SU-DHL-6 (cell line): ENCODE measurements around the gene HGS.

Experiments used
- H2AFZ ChIP-seq: fragments of 200-600 bp; sonication (generic); 2 replicates; pipeline ENCODE4 v1.6.1; 2014; ENCODE audit warnings: low read depth, mild to moderate bottlenecking, moderate library complexity, mixed read lengths, antibody characterized with exemption, low read length; ENCODE audit not compliant: severe bottlenecking
- H3F3A ChIP-seq: fragments of 200-600 bp; shearing (Covaris generic); 2 replicates; pipeline ENCODE4 v1.6.0; 2016; ENCODE audit warnings: antibody characterized with exemption, mild to moderate bottlenecking; ENCODE audit not compliant: insufficient read depth
- H3K27ac ChIP-seq: fragments of 200-600 bp; sonication (generic); 2 replicates; pipeline ENCODE4 v1.5.1; 2016; ENCODE audit warnings: low read depth, mild to moderate bottlenecking, low read length, moderate library complexity, mixed read lengths
- H3K27me3 ChIP-seq: fragments of 200-600 bp; sonication (generic), shearing (Covaris generic); 2 replicates; pipeline ENCODE4 v1.6.0; 2014; ENCODE audit warnings: mild to moderate bottlenecking, low read length
- H3K36me3 ChIP-seq: fragments of 200-600 bp; sonication (generic); 2 replicates; pipeline ENCODE4 v1.6.1; 2014; ENCODE audit warnings: mild to moderate bottlenecking, low read length, mixed read lengths
- H3K4me2 ChIP-seq: fragments of 300-600, 200-600 bp; shearing (Covaris generic), sonication (generic); 2 replicates; pipeline ENCODE4 v1.6.0; 2014; ENCODE audit warnings: low read length, low read depth, mild to moderate bottlenecking; ENCODE audit not compliant: poor library complexity, severe bottlenecking
- H3K4me3 ChIP-seq: fragments of 200-600 bp; sonication (generic); 2 replicates; pipeline ENCODE4 v1.5.1; 2014; ENCODE audit warnings: antibody characterized with exemption, low read length, mild to moderate bottlenecking, mixed read lengths; ENCODE audit not compliant: insufficient read depth, poor library complexity, severe bottlenecking
- H3K79me2 ChIP-seq: fragments of 200-600 bp; sonication (generic); 2 replicates; pipeline ENCODE4 v1.6.1; 2014; ENCODE audit warnings: mild to moderate bottlenecking, low read length, moderate library complexity; ENCODE audit not compliant: insufficient read depth
- H3K9ac ChIP-seq: fragments of 200-600 bp; sonication (generic); 2 replicates; pipeline ENCODE4 v1.7.0; 2014; ENCODE audit warnings: mild to moderate bottlenecking, low read length
- H3K9me2 ChIP-seq: fragments of 200-600 bp; sonication (generic); replicated peaks from 2 replicates; pipeline ENCODE4 v1.6.1; 2014; ENCODE audit warnings: low read length; ENCODE audit not compliant: insufficient read depth
- H3K9me3 ChIP-seq: fragments of 200-600 bp; sonication (generic); 2 replicates; pipeline ENCODE4 v1.6.1; 2014; ENCODE audit warnings: low read length, mixed read lengths; ENCODE audit not compliant: insufficient read depth
- H4K20me1 ChIP-seq: fragments of 200-600 bp; sonication (generic); 2 replicates; pipeline ENCODE4 v1.6.1; 2014; ENCODE audit warnings: low read depth, mild to moderate bottlenecking, antibody characterized with exemption, low read length, moderate library complexity, mixed read lengths
- EZH2phosphoT487 ChIP-seq: fragments of 200-600 bp; sonication (generic), shearing (Covaris generic); conservative IDR thresholded peaks from 2 replicates; pipeline ENCODE4 v1.6.1; 2018; ENCODE audit warnings: mild to moderate bottlenecking, antibody characterized with exemption, low read length, moderate library complexity, mixed read lengths
- TF ChIP-seq, protein P1 (sequence below): fragments of 200-600 bp; sonication (generic); IDR thresholded peaks from one replicate; pipeline ENCODE4 v1.5.1; 2017; ENCODE audit warnings: antibody characterized with exemption, mild to moderate bottlenecking, low read length, moderate library complexity; ENCODE audit not compliant: insufficient read depth, poor library complexity, severe bottlenecking

Gene HGS

DNA sequence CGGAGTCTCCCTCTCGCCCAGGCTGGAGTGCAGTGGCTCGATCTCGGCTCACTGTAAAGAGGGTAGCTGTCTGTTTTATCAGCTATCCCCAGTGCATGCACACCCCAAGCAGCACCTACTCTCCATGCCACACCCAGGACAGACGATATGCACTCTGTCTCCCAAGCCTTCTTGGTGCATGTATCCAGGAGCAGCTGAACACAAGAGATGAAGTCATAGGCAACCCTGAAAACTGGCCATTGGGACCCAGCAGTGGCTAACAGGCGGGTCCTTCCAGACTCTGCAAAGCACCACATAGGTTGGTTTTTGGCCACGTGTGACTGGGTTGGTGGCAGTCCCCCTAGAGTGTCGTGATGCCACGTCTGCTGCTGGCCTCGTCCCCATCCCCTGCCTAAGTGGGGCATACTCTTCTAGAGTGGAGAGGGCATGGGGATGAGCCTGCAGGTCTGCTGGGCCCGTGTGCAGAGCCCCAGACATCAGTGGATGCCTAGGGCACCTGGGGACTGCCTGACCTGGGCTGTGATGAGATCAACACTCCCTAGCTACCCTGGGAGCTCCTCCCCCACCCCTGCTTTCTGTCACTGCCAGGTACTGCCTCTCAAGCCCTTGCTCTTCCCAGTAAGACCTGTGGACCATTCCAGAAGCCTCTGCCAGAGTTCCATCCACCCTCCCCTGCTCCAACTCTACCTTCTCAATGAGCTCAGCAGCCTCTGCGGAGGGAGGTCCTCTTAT is 36.8 kb upstream of the HGS start:
- Histone ChIP-seq H3F3A (no peaks in the 10 kb centered on the region), H3K9me2 (no peaks in the 10 kb centered on the region), H4K20me1 (no peaks in the 10 kb centered on the region), H3K4me3 (no peak overlapping the region), H3K9me3 (no peaks in the 10 kb centered on the region), H3K36me3 (no peaks in the 10 kb centered on the region), H3K9ac (no peak overlapping the region), H2AFZ (no peak overlapping the region), H3K4me2 (no peak overlapping the region), H3K27me3 (no peaks in the 10 kb centered on the region), H3K27ac (no peak overlapping the region), H3K79me2 (no peaks in the 10 kb centered on the region)
- no peak for TF ChIP-seq EZH2phosphoT487
- TF ChIP-seq, protein P1, sequence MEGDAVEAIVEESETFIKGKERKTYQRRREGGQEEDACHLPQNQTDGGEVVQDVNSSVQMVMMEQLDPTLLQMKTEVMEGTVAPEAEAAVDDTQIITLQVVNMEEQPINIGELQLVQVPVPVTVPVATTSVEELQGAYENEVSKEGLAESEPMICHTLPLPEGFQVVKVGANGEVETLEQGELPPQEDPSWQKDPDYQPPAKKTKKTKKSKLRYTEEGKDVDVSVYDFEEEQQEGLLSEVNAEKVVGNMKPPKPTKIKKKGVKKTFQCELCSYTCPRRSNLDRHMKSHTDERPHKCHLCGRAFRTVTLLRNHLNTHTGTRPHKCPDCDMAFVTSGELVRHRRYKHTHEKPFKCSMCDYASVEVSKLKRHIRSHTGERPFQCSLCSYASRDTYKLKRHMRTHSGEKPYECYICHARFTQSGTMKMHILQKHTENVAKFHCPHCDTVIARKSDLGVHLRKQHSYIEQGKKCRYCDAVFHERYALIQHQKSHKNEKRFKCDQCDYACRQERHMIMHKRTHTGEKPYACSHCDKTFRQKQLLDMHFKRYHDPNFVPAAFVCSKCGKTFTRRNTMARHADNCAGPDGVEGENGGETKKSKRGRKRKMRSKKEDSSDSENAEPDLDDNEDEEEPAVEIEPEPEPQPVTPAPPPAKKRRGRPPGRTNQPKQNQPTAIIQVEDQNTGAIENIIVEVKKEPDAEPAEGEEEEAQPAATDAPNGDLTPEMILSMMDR: no peak

- Histone ChIP-seq H2AFZ (no peak overlapping the region), H3K9me3 (no peaks in the 10 kb centered on the region), H3F3A (no peaks in the 10 kb centered on the region), H3K27me3 (no peaks in the 10 kb centered on the region), H3K9me2 (no peaks in the 10 kb centered on the region), H3K9ac (no peak overlapping the region), H3K79me2 (no peaks in the 10 kb centered on the region), H4K20me1 (no peaks in the 10 kb centered on the region), H3K4me2 (no peak overlapping the region), H3K27ac (no peak overlapping the region), H3K4me3 (no peak overlapping the region), H3K36me3 (no peaks in the 10 kb centered on the region)
- TF ChIP-seq, protein P1: no peak
- TF ChIP-seq EZH2phosphoT487: no peak
These were observed 36.2 kb upstream of the HGS start for GRCh38 chr17:81647640-81648012.

DNA sequence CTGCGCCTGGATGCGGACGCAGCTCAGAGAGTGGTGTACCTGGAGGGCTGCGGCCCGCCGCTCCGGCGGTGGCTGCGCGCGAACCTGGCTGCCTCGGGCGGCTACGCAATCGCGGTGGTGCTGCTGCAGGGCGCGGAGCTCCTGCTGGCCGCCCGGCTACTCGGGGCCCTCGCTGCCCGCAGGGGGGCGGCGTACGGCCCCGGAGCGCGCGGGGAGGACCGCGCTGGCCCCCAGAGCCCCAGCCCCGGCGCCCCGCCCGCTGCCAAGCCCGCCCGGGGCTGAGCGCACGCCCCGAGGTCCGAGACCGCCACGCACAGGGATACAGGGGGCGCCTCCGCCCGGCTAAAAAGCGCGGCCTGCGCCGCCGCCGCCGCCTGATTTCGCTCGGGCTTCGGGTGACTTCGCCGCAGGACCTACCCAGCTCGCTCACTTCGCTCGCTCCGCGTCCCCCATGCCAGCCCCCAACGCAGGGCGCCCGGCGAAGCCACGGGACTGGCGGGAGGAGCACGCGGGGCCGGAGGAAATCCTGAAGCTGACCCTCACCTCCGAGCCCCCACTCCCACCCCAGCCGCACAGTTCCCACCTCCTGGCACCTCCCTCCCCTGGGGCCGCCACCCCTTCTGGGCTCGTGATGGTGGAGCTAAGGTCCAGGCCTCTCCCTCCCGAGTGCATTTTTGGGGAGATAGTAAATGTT is 35.7 kb upstream of the HGS start:
- no peak overlapping the region for H3K4me2 ChIP-seq
- no peaks in the 10 kb centered on the region for H3K9me2 ChIP-seq
- H3F3A ChIP-seq: no peaks in the 10 kb centered on the region
- no peaks in the 10 kb centered on the region for H3K36me3 ChIP-seq
- H3K79me2 ChIP-seq: no peaks in the 10 kb centered on the region
- H3K4me3 ChIP-seq: no peak overlapping the region
- no peaks in the 10 kb centered on the region for H3K9me3 ChIP-seq
- H3K27ac ChIP-seq: no peak overlapping the region
- TF ChIP-seq, protein P1: no peak
- TF ChIP-seq EZH2phosphoT487: no peak
- H3K27me3 ChIP-seq: no peaks in the 10 kb centered on the region
- no peak overlapping the region for H2AFZ ChIP-seq
- no peaks in the 10 kb centered on the region for H4K20me1 ChIP-seq
- H3K9ac ChIP-seq: no peak overlapping the region
